ENCODE data around the gene GNAQ. TPM values are rescaled to one million over a fixed set of nuclear protein-coding genes. Genes with fewer than 3 reads are reported as not detected.

GNAQ gene
- total RNA-seq, 1 experiment from 2014 or later = 28.7 TPM

DNA sequence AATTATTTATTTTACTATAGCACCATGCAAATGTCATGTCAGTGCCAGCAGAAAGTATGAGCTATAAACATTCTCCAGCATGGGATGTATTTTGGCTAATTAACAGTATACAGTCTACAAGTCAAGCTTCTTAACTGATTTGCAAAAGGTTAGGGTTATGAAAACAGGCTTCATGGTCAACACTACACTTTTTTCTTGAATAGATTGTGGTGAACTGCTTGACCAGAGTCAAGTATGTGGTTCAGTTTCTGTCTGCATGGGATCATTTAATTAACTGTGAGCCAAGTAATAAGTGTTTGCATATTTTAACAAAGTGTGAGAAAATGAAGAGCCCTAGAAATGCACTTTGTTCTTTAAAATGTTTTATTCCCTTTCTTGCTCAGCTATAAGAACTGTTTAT lies 14.5 kb upstream of the GNAQ start:
- Histone ChIP-seq H3K4me1 (ENCODE audit: control insufficient read depth in 1 of 2, insufficient read depth in 2 of 2, low read length in 2 of 2) (no peaks in the 10 kb centered on the region), H3K9me2 (ENCODE audit: insufficient read depth) (no peaks in the 10 kb centered on the region), H3K79me2 (ENCODE audit: insufficient read depth, low read length) (no peaks in the 10 kb centered on the region), H3K9me3 (ENCODE audit: control insufficient read depth in 1 of 2, insufficient read depth in 1 of 2, low read depth in 1 of 2, low read length in 2 of 2) (no peaks in the 10 kb centered on the region), H3K4me3 (replicated peaks in 1 of 2; ENCODE audit: low read depth in 1 of 2, low read length in 2 of 2) (no peak overlapping the region), H3K27me3 (ENCODE audit: insufficient read depth, low read length) (peaks cover 10% of the 10 kb centered on the region; the same call in 1 of the 2 replicates), H3K27ac (ENCODE audit: low read depth, low read length) (no peak overlapping the region), H3K36me3 (ENCODE audit: control insufficient read depth in 1 of 2, insufficient read depth in 2 of 2, low read length in 2 of 2) (no peaks in the 10 kb centered on the region), H3K4me2 (ENCODE audit: low read length) (no peak overlapping the region), H3K9ac (ENCODE audit: low read length) (no peak overlapping the region), H2AFZ (ENCODE audit: low read depth, low read length, poor library complexity, severe bottlenecking) (no peak overlapping the region), H4K20me1 (ENCODE audit: insufficient read depth) (no peaks in the 10 kb centered on the region)
- intact Hi-C loops (cut with micrococcal nuclease) = loop anchor here (5.0 kb wide), 1 partner anchor 51 kb away; no protein-coding TSS in a partner anchor
- ChIA-PET RAD21 (ENCODE audit: low non-redundant PET in 1 of 2, low total read pairs in 2 of 2, uncharacterized antibody in 2 of 2, unreplicated experiment in 2 of 2) (no interaction called here), POLR2A (no interaction called here), CTCF (interaction anchor here (1.2 to 3.3 kb wide), 2 partner anchors 11 to 13 kb away, joined by 3 to 21 read pairs; no protein-coding TSS in a partner anchor)
- TF ChIP-seq ZNF274 (IDR thresholded peaks at IDR 0.05; ENCODE audit: low read depth, low read length) (no peak), SRF (IDR thresholded peaks at IDR 0.05; ENCODE audit: low read depth) (no peak), EZH2 (IDR thresholded peaks at IDR 0.05) (no peak), FOSL1 (IDR thresholded peaks at IDR 0.05; ENCODE audit: low read depth) (no peak), EZH2phosphoT487 (IDR thresholded peaks at IDR 0.05; ENCODE audit: borderline replicate concordance) (no peak), JUND (IDR thresholded peaks at IDR 0.05) (no peak)
- TF ChIP-seq, protein P1, sequence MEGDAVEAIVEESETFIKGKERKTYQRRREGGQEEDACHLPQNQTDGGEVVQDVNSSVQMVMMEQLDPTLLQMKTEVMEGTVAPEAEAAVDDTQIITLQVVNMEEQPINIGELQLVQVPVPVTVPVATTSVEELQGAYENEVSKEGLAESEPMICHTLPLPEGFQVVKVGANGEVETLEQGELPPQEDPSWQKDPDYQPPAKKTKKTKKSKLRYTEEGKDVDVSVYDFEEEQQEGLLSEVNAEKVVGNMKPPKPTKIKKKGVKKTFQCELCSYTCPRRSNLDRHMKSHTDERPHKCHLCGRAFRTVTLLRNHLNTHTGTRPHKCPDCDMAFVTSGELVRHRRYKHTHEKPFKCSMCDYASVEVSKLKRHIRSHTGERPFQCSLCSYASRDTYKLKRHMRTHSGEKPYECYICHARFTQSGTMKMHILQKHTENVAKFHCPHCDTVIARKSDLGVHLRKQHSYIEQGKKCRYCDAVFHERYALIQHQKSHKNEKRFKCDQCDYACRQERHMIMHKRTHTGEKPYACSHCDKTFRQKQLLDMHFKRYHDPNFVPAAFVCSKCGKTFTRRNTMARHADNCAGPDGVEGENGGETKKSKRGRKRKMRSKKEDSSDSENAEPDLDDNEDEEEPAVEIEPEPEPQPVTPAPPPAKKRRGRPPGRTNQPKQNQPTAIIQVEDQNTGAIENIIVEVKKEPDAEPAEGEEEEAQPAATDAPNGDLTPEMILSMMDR (IDR thresholded peaks at IDR 0.05 in 2 of 3, conservative IDR thresholded peaks at IDR 0.05 in 1 of 3; ENCODE audit: borderline replicate concordance in 1 of 3, insufficient read depth in 1 of 3, low read depth in 2 of 3, low read length in 2 of 3) = no peak
- TF ChIP-seq, protein P2, sequence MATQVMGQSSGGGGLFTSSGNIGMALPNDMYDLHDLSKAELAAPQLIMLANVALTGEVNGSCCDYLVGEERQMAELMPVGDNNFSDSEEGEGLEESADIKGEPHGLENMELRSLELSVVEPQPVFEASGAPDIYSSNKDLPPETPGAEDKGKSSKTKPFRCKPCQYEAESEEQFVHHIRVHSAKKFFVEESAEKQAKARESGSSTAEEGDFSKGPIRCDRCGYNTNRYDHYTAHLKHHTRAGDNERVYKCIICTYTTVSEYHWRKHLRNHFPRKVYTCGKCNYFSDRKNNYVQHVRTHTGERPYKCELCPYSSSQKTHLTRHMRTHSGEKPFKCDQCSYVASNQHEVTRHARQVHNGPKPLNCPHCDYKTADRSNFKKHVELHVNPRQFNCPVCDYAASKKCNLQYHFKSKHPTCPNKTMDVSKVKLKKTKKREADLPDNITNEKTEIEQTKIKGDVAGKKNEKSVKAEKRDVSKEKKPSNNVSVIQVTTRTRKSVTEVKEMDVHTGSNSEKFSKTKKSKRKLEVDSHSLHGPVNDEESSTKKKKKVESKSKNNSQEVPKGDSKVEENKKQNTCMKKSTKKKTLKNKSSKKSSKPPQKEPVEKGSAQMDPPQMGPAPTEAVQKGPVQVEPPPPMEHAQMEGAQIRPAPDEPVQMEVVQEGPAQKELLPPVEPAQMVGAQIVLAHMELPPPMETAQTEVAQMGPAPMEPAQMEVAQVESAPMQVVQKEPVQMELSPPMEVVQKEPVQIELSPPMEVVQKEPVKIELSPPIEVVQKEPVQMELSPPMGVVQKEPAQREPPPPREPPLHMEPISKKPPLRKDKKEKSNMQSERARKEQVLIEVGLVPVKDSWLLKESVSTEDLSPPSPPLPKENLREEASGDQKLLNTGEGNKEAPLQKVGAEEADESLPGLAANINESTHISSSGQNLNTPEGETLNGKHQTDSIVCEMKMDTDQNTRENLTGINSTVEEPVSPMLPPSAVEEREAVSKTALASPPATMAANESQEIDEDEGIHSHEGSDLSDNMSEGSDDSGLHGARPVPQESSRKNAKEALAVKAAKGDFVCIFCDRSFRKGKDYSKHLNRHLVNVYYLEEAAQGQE (IDR thresholded peaks at IDR 0.05; ENCODE audit: low read depth) = no peak
- no TSS peak for BruUV-seq (replicated peaks)
- no peak for ATAC-seq
- no peak for DNase-seq (ENCODE audit: low read depth, low spot score)
